ENCODE results near the gene TFB1M.
A peak's percentile ranks its signal among the peaks of the same experiment; 100 is the strongest.

TFB1M gene

DNA sequence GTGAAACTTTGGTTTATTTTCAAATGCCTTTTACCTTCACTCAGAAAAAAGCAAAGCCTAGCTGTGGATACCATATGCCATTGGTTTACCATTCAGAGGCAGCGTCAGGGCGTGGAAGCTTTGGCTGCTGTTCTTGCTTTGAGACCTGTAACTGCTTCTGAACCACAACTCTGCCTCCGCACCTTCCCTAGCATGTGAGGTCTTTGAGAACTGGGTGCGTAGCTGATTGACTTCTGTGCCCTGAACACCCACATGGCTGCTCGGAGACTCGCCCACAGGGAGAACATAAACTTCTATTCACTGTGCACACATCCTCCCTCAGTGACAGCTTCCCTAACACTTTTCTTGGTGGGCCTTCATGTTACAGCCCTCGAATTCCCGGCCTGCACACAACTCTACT, 61.7 kb downstream of the TFB1M start:
- Mint-ChIP-seq H3K4me1 (ENCODE audit: low read depth) (peaks cover 4% of the 10 kb centered on the region), H3K27me3 (no peaks in the 10 kb centered on the region), H3K9me3 (no peaks in the 10 kb centered on the region), H3K27ac (no peak overlapping the region), H3K36me3 (ENCODE audit: low read depth) (peaks cover 65% of the 10 kb centered on the region), H3K4me3 (no peak overlapping the region)

DNA sequence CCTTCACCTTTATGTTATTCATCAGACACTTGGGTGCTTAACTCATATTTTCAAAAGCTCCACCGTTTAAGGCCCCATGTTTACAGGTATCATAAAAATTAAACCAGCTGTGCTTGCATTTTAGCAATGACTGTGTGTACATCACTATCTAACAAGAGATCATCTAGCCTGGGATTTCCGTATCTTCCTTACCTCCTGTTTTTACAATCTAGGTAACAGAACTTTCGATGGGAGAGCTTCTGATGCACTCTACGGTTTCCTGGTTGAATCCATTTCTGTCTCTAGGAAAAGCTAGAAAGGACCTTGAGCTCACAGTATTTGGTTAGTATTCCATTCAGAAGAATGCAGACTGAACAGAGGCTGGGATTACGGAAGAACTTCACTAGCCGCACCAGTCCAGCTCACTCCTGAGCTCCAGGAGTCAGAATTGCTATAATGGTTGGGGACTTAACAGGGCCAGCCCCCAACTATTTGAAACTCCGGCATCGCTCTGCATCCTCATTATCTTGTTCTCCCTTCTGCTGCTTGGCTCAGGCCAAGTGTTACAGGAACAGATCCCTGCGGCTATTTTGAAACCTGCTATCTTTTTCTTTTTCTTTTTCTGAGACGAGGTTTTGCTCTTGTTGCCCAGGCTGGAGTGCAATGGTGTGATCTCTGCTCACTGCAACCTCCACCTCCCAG, 63.4 kb downstream of the TFB1M start:
- Mint-ChIP-seq H3K4me1 (ENCODE audit: low read depth) (peaks cover 4% of the 10 kb centered on the region), H3K36me3 (ENCODE audit: low read depth) (peaks cover 61% of the 10 kb centered on the region), H3K27me3 (no peaks in the 10 kb centered on the region), H3K27ac (no peak overlapping the region), H3K9me3 (no peaks in the 10 kb centered on the region), H3K4me3 (no peak overlapping the region)

GRCh38 chr6:155248008-155249001, 66.0 kb downstream of the TFB1M start:
- Mint-ChIP-seq H3K36me3 (ENCODE audit: low read depth) (peaks cover 45% of the 10 kb centered on the region), H3K9me3 (no peaks in the 10 kb centered on the region), H3K4me1 (ENCODE audit: low read depth) (no peaks in the 10 kb centered on the region), H3K4me3 (no peak overlapping the region), H3K27ac (peak overlapping the region; percentile 10), H3K27me3 (no peaks in the 10 kb centered on the region)

DNA sequence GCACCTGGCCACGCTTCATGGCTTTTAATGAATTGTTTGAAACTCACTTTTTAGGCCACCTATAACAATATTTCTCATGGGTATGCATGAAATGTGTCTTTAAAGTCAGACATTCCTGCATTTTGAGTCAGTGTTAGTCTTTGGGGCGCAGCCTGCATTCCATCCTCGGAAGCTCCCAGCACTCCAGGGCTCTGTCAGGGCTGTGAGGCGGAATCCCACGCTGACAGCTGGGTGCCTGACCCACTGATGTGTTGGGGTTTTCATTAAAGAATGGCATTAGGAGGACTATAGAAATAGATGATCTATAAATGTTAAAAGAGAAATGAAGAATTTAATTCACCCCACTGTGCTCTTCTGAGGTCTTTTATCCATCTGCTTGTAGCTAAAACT, 66.7 kb downstream of the TFB1M start:
- peaks cover 39% of the 10 kb centered on the region for H3K36me3 Mint-ChIP-seq (ENCODE audit: low read depth)
- H3K4me1 Mint-ChIP-seq (ENCODE audit: low read depth), result no peaks in the 10 kb centered on the region
- H3K9me3 Mint-ChIP-seq, result no peaks in the 10 kb centered on the region
- no peak overlapping the region for H3K27ac Mint-ChIP-seq
- no peaks in the 10 kb centered on the region for H3K27me3 Mint-ChIP-seq
- H3K4me3 Mint-ChIP-seq, result no peak overlapping the region

GRCh38 chr6:155246825-155247224, 67.5 kb downstream of the TFB1M start:
- no peak overlapping the region for H3K4me3 Mint-ChIP-seq
- no peak overlapping the region for H3K27ac Mint-ChIP-seq
- peaks cover 44% of the 10 kb centered on the region for H3K36me3 Mint-ChIP-seq (ENCODE audit: low read depth)
- H3K27me3 Mint-ChIP-seq, result no peaks in the 10 kb centered on the region
- no peaks in the 10 kb centered on the region for H3K4me1 Mint-ChIP-seq (ENCODE audit: low read depth)
- no peaks in the 10 kb centered on the region for H3K9me3 Mint-ChIP-seq

DNA sequence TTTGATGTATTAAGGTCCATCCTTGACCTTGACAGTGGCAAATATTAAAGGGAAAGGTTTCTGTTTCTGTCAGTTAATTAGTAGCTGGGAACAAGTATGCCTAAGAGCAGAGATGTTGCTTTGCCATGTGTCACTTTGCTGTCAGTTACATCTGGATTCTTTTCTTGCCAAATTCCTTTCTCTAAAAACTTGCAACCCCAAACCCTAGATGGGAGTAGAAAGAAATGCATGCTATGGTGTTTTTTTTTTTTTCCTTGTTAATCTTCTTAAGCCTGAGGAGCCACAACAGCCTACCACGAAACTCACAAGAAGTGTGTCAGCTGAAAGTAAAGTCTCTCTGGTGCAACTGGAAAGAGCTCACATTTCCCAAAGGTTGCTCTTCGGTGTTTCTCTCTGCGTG, 68.5 kb downstream of the TFB1M start:
- no peaks in the 10 kb centered on the region for H3K27me3 Mint-ChIP-seq
- H3K36me3 Mint-ChIP-seq (ENCODE audit: low read depth), result peaks cover 44% of the 10 kb centered on the region
- no peaks in the 10 kb centered on the region for H3K4me1 Mint-ChIP-seq (ENCODE audit: low read depth)
- H3K9me3 Mint-ChIP-seq, result no peaks in the 10 kb centered on the region
- H3K27ac Mint-ChIP-seq, result no peak overlapping the region
- no peak overlapping the region for H3K4me3 Mint-ChIP-seq

DNA sequence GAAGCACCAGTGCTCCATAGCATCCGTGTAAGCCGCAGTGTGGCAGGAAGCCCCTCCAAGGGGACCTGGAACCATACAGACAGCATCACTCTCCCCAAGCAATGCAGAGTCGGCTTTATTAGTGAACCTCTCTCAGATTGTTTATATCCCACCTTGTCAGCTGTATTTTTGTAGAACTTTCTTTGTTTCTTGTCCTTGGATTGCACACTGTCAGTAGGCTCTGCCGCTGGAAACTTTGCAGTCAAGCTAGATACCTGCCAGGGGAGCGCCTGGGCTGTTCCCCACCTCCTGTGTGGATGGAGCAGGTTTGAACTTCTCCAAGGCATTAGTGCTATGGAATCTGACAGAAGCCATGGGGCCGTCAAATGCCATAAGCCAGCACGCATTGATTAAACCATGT, 69.1 kb downstream of the TFB1M start:
- Mint-ChIP-seq H3K27ac (no peak overlapping the region), H3K4me3 (no peak overlapping the region), H3K4me1 (ENCODE audit: low read depth) (no peaks in the 10 kb centered on the region), H3K27me3 (no peaks in the 10 kb centered on the region), H3K36me3 (ENCODE audit: low read depth) (peaks cover 39% of the 10 kb centered on the region), H3K9me3 (no peaks in the 10 kb centered on the region)

DNA sequence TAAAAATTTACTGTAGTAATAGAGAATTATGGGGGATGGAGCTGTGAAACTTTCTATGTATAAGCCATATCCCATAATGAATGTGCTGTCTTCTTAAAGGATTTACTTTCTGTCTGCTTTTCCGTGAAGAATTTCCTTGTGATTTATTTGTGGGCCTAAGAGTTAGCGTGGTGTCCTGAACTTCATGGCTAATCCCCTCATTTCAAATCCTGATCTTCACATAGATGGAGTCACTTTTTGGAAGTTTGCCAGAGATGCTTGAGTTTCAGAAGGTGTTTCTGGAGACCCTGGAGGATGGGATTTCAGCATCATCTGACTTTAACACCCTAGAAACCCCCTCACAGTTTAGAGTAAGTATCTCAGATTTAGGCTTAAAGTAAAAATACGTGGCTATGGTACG, 69.8 kb downstream of the TFB1M start:
- Mint-ChIP-seq H3K9me3 (no peaks in the 10 kb centered on the region), H3K4me3 (no peak overlapping the region), H3K4me1 (ENCODE audit: low read depth) (no peaks in the 10 kb centered on the region)

GRCh38 chr6:155241966-155242365, 72.3 kb downstream of the TFB1M start:
- H3K4me3 Mint-ChIP-seq, result no peak overlapping the region
- H3K27me3 Mint-ChIP-seq, result peaks cover 8% of the 10 kb centered on the region
- no peaks in the 10 kb centered on the region for H3K4me1 Mint-ChIP-seq (ENCODE audit: low read depth)
- H3K36me3 Mint-ChIP-seq (ENCODE audit: low read depth), result peaks cover 37% of the 10 kb centered on the region
- no peak overlapping the region for H3K27ac Mint-ChIP-seq
- peaks cover 11% of the 10 kb centered on the region for H3K9me3 Mint-ChIP-seq

More for the DNA sequence above, 69.8 kb downstream of the TFB1M start:
- H3K27ac Mint-ChIP-seq, result no peak overlapping the region
- H3K36me3 Mint-ChIP-seq (ENCODE audit: low read depth), result peaks cover 31% of the 10 kb centered on the region
- H3K27me3 Mint-ChIP-seq, result no peaks in the 10 kb centered on the region

DNA sequence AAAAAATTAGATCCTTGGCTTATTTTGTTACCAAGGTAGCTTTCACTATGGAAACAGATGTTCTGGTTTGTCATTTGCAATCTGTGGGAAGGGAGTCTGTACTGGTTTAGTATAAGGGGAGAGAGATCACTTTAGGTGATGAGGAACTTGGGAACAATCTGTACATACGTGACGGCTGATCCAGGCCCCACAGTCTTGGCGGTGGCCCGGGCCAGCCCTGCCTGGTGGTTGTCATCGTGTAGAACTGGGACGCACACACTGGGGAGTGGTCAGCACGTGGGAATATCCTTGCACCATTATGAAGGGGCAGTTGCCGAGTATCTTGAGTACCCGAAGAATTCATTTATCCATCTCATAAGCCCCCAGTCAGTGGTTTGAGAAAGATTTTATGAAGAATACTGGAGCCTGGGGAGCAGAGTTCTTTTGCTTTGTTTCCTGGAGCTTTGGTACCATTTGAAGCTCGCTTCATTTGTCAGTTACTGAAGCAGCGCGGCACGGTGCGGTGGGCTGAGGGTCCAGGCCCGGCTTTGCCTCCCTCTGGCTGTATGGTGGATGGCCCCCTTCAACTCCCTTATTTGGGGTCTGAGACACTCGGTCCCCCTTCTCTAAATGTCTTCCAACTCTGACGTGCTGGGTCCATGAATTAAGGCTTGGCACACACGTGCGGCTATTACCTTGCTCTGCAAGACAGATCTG, 73.2 kb downstream of the TFB1M start:
- Mint-ChIP-seq H3K27ac (no peak overlapping the region), H3K27me3 (peaks cover 8% of the 10 kb centered on the region), H3K4me3 (no peak overlapping the region), H3K9me3 (peaks cover 11% of the 10 kb centered on the region), H3K4me1 (ENCODE audit: low read depth) (no peaks in the 10 kb centered on the region), H3K36me3 (ENCODE audit: low read depth) (peaks cover 32% of the 10 kb centered on the region)

GRCh38 chr6:155237613-155238012, 76.7 kb downstream of the TFB1M start:
- H3K27ac Mint-ChIP-seq, result no peak overlapping the region

DNA sequence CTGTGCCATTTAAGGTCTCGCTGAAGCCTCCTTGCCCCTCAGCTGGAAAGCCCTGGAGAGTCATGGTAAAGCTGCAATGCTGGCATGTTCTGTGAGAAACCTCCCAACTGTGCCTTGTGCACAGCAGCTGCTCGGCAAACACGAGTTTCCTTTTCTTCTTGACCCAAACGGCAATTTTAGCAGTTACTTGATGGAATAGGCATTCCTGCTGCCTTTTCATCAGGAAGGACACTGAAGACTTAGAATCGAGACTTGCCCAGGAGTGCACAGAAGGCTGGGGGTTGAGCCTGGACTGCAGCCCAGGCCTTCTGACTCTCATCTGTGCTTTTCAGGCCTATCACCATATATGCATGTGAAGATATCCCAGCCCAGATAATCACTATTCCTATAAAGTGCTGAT, 79.2 kb downstream of the TFB1M start:
- no peaks in the 10 kb centered on the region for H3K4me1 Mint-ChIP-seq (ENCODE audit: low read depth)
- no peak overlapping the region for H3K27ac Mint-ChIP-seq
- no peak overlapping the region for H3K4me3 Mint-ChIP-seq
- H3K9me3 Mint-ChIP-seq, result peaks cover 11% of the 10 kb centered on the region
- H3K36me3 Mint-ChIP-seq (ENCODE audit: low read depth), result peaks cover 20% of the 10 kb centered on the region
- peaks cover 11% of the 10 kb centered on the region for H3K27me3 Mint-ChIP-seq

More at GRCh38 chr6:155237613-155238012, 76.7 kb downstream of the TFB1M start:
- Mint-ChIP-seq H3K27me3 (peaks cover 11% of the 10 kb centered on the region), H3K36me3 (ENCODE audit: low read depth) (peaks cover 23% of the 10 kb centered on the region), H3K4me1 (ENCODE audit: low read depth) (no peaks in the 10 kb centered on the region), H3K4me3 (no peak overlapping the region), H3K9me3 (peaks cover 11% of the 10 kb centered on the region)

- peaks cover 24% of the 10 kb centered on the region for H3K36me3 Mint-ChIP-seq (ENCODE audit: low read depth)
- peaks cover 12% of the 10 kb centered on the region for H3K9me3 Mint-ChIP-seq
- no peak overlapping the region for H3K4me3 Mint-ChIP-seq
- H3K27me3 Mint-ChIP-seq, result peaks cover 11% of the 10 kb centered on the region
- no peaks in the 10 kb centered on the region for H3K4me1 Mint-ChIP-seq (ENCODE audit: low read depth)
- H3K27ac Mint-ChIP-seq, result no peak overlapping the region
Observed at GRCh38 chr6:155234687-155235086, 79.6 kb downstream of the TFB1M start.

- Mint-ChIP-seq H3K4me1 (ENCODE audit: low read depth) (no peaks in the 10 kb centered on the region), H3K27me3 (peaks cover 11% of the 10 kb centered on the region), H3K36me3 (ENCODE audit: low read depth) (peaks cover 28% of the 10 kb centered on the region), H3K9me3 (peaks cover 14% of the 10 kb centered on the region), H3K4me3 (no peak overlapping the region), H3K27ac (no peak overlapping the region)
Observed at GRCh38 chr6:155234167-155234566, 80.1 kb downstream of the TFB1M start.

- Mint-ChIP-seq H3K9me3 (peaks cover 3% of the 10 kb centered on the region), H3K4me1 (ENCODE audit: low read depth) (no peaks in the 10 kb centered on the region), H3K27ac (no peak overlapping the region), H3K4me3 (no peak overlapping the region), H3K36me3 (ENCODE audit: low read depth) (peaks cover 21% of the 10 kb centered on the region), H3K27me3 (peaks cover 3% of the 10 kb centered on the region)
Observed at GRCh38 chr6:155232848-155233247, 81.4 kb downstream of the TFB1M start.
